Measurements from ENCODE around the gene KLF15.

KLF15 gene

GRCh38 chr3:126389112-126389793 lies 32.0 kb upstream of the KLF15 start:
- DNase-seq = peak; percentile 56

- DNase-seq = no peak
Measured at GRCh38 chr3:126381966-126382365, 24.8 kb upstream of the KLF15 start.

GRCh38 chr3:126380011-126380768 lies 23.0 kb upstream of the KLF15 start:
- DNase-seq = no peak

GRCh38 chr3:126378341-126378751 lies 21.1 kb upstream of the KLF15 start:
- DNase-seq = no peak

- DNase-seq = no peak
Measured at GRCh38 chr3:126377211-126377610, 20.0 kb upstream of the KLF15 start.

- no peak for DNase-seq
Measured at GRCh38 chr3:126376444-126376843, 19.2 kb upstream of the KLF15 start.

- DNase-seq = no peak
Measured at GRCh38 chr3:126375835-126376331, 18.7 kb upstream of the KLF15 start.

GRCh38 chr3:126373682-126374601 lies 16.7 kb upstream of the KLF15 start:
- no peak for DNase-seq

GRCh38 chr3:126373146-126373613 lies 16.0 kb upstream of the KLF15 start:
- no peak for DNase-seq

- DNase-seq = no peak
Measured at GRCh38 chr3:126372413-126373145, 15.4 kb upstream of the KLF15 start.

GRCh38 chr3:126371096-126371705 lies 14.0 kb upstream of the KLF15 start:
- DNase-seq = no peak

GRCh38 chr3:126370606-126371005 lies 13.4 kb upstream of the KLF15 start:
- DNase-seq = no peak

- no peak for DNase-seq
Measured at GRCh38 chr3:126370055-126370454, 12.8 kb upstream of the KLF15 start.

GRCh38 chr3:126369490-126369889 lies 12.3 kb upstream of the KLF15 start:
- no peak for DNase-seq

GRCh38 chr3:126367316-126367805 lies 10.2 kb upstream of the KLF15 start:
- DNase-seq = no peak

GRCh38 chr3:126365351-126366277 lies 8.4 kb upstream of the KLF15 start:
- DNase-seq = no peak

GRCh38 chr3:126364731-126365301 lies 7.6 kb upstream of the KLF15 start:
- DNase-seq = no peak

GRCh38 chr3:126364130-126364695 lies 7.0 kb upstream of the KLF15 start:
- no peak for DNase-seq

GRCh38 chr3:126361211-126361610 lies 4.0 kb upstream of the KLF15 start:
- DNase-seq = no peak

- DNase-seq = no peak
Measured at GRCh38 chr3:126360714-126361060, 3.5 kb upstream of the KLF15 start.

Measured in activated CD4-positive, alpha-beta T cell treated with anti-CD3 and anti-CD28 coated beads, Interleukin-10, Interleukin-2, amounts not matched to agents 100 ng/mL and 50 ng/mL, durations not matched to agents 16 hours and 8 hours (primary cell).